ENCODE results near the gene NKX2-1. TPM values are rescaled to one million over a fixed set of nuclear protein-coding genes. Genes with fewer than 3 reads are reported as not detected.

The NKX2-1 gene
- total and polyA plus RNA-seq, 2 donors (not counting 3 experiments of a cell fraction or from before 2014, with no cell fraction given): not detected

DNA sequence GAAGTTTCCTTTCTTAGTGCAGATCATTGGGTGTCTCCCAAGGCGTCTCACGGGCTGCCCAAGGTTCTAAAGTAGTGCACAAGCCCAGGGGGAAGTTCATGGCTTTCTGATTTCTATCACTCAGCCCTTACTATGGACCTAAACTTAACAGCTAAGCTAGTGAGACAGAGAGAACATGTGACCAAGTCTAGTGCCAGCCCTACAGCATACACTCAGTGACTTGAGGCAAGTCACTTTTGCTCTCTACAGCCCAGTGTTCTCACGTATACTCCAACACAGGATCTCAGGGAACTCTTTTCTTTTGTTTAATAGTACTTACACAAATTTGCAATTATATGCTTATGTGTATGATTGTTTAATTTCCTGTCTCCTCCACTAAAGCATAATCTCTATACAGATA lies 48.6 kb downstream of the NKX2-1 start:
- Histone ChIP-seq H3K4me3 (replicated peaks in 1 of 3; ENCODE audit: insufficient read depth in 1 of 3, low read depth in 1 of 3, low read length in 3 of 3) (no peak overlapping the region), H2AFZ (ENCODE audit: low read depth, low read length) (no peak overlapping the region), H3K4me1 (ENCODE audit: control insufficient read depth, extremely low read depth, insufficient read depth, low read length) (no peaks in the 10 kb centered on the region), H3K79me2 (ENCODE audit: control insufficient read depth, insufficient read depth, low read length) (no peaks in the 10 kb centered on the region), H3K27ac (ENCODE audit: insufficient read depth, low read depth, low read length) (no peak overlapping the region), H3K27me3 (ENCODE audit: control insufficient read depth in 2 of 2, insufficient read depth in 2 of 2, low read length in 2 of 2) (no peaks in the 10 kb centered on the region), H4K20me1 (replicated peaks; ENCODE audit: control insufficient read depth, extremely low read depth, insufficient read depth, low read length) (no peaks in the 10 kb centered on the region), H3K9me3 (replicated peaks; ENCODE audit: control insufficient read depth, insufficient read depth, low read length) (no peaks in the 10 kb centered on the region), H3K9me1 (replicated peaks; ENCODE audit: control insufficient read depth, extremely low read depth, insufficient read depth, low read length) (no peaks in the 10 kb centered on the region), H3K4me2 (ENCODE audit: insufficient read depth, low read length) (no peak overlapping the region), H3K36me3 (ENCODE audit: control insufficient read depth in 2 of 2, extremely low read depth in 1 of 2, insufficient read depth in 2 of 2, low read length in 2 of 2) (no peaks in the 10 kb centered on the region), H3K9ac (replicated peaks; ENCODE audit: extremely low read depth, insufficient read depth, low read length) (no peak overlapping the region)
- dilution Hi-C loops (cut with MboI; ENCODE audit: extremely low pct_ligation_motif_present, low sequenced_read_pairs): no loop called here
- CTCF ChIA-PET: no interaction called here
- DNase-seq (ENCODE audit: low read depth, low spot score) (no peak), FAIRE-seq (no peak)
- POLR2A ChIA-PET: no interaction called here
- TF ChIP-seq MYC (IDR thresholded peaks at IDR 0.05; ENCODE audit: low read depth, low read length) (no peak), GATA2 (IDR thresholded peaks at IDR 0.05; ENCODE audit: insufficient read depth, insufficient read length, low read depth, low read length) (no peak), JUN (IDR thresholded peaks at IDR 0.05; ENCODE audit: borderline replicate concordance, insufficient read depth, insufficient read length, low read depth) (no peak), POLR2AphosphoS5 (IDR thresholded peaks at IDR 0.05; ENCODE audit: insufficient read depth, low read depth, low read length) (no peak), EZH2 (IDR thresholded peaks at IDR 0.05; ENCODE audit: borderline replicate concordance, low read depth, low read length, severe bottlenecking) (no peak), FOS (IDR thresholded peaks at IDR 0.05; ENCODE audit: borderline replicate concordance, insufficient read depth, low read length) (no peak), POLR2A (IDR thresholded peaks at IDR 0.05; ENCODE audit: low read depth, low read length) (no peak)
- TF ChIP-seq, protein P1, sequence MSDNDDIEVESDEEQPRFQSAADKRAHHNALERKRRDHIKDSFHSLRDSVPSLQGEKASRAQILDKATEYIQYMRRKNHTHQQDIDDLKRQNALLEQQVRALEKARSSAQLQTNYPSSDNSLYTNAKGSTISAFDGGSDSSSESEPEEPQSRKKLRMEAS (IDR thresholded peaks at IDR 0.05; ENCODE audit: insufficient read depth, insufficient read length): no peak
- TF ChIP-seq, protein P2, sequence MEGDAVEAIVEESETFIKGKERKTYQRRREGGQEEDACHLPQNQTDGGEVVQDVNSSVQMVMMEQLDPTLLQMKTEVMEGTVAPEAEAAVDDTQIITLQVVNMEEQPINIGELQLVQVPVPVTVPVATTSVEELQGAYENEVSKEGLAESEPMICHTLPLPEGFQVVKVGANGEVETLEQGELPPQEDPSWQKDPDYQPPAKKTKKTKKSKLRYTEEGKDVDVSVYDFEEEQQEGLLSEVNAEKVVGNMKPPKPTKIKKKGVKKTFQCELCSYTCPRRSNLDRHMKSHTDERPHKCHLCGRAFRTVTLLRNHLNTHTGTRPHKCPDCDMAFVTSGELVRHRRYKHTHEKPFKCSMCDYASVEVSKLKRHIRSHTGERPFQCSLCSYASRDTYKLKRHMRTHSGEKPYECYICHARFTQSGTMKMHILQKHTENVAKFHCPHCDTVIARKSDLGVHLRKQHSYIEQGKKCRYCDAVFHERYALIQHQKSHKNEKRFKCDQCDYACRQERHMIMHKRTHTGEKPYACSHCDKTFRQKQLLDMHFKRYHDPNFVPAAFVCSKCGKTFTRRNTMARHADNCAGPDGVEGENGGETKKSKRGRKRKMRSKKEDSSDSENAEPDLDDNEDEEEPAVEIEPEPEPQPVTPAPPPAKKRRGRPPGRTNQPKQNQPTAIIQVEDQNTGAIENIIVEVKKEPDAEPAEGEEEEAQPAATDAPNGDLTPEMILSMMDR (IDR thresholded peaks at IDR 0.05; ENCODE audit: extremely low read depth in 1 of 2, insufficient read depth in 1 of 2, low read depth in 1 of 2, low read length in 2 of 2): no peak
- intact Hi-C loops (cut with micrococcal nuclease): no loop called here
- BruUV-seq (replicated peaks): no TSS peak
